Measurements from ENCODE around the gene SLU7.

GRCh38 chr5:160382346-160382745 is 36.5 kb downstream of the SLU7 start:
- no peak for TF ChIP-seq CTCF (conservative IDR thresholded peaks at IDR 0.05)
- no peak for TF ChIP-seq EZH2 (IDR thresholded peaks at IDR 0.05; ENCODE audit: low read depth)

Data from PC-9 (cell line).